ENCODE data around the gene PROSER3.
A peak's percentile ranks its signal among the peaks of the same experiment; 100 is the strongest.

PROSER3 gene

DNA sequence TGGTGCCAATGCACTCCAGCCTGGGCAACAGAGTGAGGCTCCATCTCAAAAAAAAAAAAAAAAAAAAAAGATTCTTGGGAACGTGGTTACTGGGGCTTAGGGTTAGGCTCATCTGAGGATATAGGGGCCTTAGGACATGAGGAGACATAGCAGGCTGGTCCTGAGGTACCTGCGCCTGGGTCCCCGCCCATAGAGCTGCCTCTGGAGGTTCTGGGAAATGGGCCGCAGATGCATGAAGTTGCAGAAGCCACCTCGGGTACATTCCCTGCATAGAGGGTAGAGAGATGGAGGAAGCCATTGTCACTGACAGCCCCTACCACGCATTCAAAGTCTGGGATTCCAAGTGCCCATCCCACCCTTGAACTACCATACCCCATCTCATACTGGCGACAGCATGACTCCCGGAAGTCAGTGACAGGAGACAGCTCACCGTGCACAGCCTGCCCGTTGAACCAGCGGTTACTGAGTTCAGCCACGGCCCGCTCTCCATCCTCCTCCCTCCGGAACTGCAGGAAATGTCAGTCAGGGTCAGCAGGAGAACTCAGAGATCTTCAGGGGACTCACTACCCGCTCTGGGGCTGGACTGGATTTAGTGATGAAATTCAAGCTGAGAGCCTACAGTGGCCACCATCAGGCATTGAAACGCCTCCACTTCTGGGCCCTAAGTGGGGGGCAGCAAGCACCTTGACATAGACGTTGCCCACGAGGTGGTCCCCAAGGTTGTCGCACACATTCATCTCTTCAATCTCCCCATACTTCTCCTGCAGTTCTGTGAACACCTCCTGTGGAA lies 14.1 kb upstream of the PROSER3 start:
- TF ChIP-seq, protein P1, sequence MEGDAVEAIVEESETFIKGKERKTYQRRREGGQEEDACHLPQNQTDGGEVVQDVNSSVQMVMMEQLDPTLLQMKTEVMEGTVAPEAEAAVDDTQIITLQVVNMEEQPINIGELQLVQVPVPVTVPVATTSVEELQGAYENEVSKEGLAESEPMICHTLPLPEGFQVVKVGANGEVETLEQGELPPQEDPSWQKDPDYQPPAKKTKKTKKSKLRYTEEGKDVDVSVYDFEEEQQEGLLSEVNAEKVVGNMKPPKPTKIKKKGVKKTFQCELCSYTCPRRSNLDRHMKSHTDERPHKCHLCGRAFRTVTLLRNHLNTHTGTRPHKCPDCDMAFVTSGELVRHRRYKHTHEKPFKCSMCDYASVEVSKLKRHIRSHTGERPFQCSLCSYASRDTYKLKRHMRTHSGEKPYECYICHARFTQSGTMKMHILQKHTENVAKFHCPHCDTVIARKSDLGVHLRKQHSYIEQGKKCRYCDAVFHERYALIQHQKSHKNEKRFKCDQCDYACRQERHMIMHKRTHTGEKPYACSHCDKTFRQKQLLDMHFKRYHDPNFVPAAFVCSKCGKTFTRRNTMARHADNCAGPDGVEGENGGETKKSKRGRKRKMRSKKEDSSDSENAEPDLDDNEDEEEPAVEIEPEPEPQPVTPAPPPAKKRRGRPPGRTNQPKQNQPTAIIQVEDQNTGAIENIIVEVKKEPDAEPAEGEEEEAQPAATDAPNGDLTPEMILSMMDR (IDR thresholded peaks at IDR 0.05; ENCODE audit: insufficient read depth, low read length), result no peak
- TF ChIP-seq POLR2AphosphoS5 (IDR thresholded peaks at IDR 0.05; ENCODE audit: low read depth) (no peak), SPI1 (IDR thresholded peaks at IDR 0.05; ENCODE audit: borderline replicate concordance, low read depth) (no peak), GABPA (IDR thresholded peaks at IDR 0.05; ENCODE audit: low read depth) (no peak)
- TF ChIP-seq, protein P2, sequence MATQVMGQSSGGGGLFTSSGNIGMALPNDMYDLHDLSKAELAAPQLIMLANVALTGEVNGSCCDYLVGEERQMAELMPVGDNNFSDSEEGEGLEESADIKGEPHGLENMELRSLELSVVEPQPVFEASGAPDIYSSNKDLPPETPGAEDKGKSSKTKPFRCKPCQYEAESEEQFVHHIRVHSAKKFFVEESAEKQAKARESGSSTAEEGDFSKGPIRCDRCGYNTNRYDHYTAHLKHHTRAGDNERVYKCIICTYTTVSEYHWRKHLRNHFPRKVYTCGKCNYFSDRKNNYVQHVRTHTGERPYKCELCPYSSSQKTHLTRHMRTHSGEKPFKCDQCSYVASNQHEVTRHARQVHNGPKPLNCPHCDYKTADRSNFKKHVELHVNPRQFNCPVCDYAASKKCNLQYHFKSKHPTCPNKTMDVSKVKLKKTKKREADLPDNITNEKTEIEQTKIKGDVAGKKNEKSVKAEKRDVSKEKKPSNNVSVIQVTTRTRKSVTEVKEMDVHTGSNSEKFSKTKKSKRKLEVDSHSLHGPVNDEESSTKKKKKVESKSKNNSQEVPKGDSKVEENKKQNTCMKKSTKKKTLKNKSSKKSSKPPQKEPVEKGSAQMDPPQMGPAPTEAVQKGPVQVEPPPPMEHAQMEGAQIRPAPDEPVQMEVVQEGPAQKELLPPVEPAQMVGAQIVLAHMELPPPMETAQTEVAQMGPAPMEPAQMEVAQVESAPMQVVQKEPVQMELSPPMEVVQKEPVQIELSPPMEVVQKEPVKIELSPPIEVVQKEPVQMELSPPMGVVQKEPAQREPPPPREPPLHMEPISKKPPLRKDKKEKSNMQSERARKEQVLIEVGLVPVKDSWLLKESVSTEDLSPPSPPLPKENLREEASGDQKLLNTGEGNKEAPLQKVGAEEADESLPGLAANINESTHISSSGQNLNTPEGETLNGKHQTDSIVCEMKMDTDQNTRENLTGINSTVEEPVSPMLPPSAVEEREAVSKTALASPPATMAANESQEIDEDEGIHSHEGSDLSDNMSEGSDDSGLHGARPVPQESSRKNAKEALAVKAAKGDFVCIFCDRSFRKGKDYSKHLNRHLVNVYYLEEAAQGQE (IDR thresholded peaks at IDR 0.05; ENCODE audit: insufficient replicate concordance, low read depth), result no peak
- no peak overlapping the region; the same call in 1 of the 2 replicates for H3K27ac ChIP-seq (replicated peaks)
- DNase-seq (ENCODE audit: low read depth in 1 of 2, low spot score in 1 of 2), result no peak
- no peak overlapping the region; the same call in 1 of the 2 replicates for H3K4me3 ChIP-seq (replicated peaks; ENCODE audit: insufficient read depth, low read length)
- H3K27me3 ChIP-seq (ENCODE audit: insufficient read depth, poor library complexity, severe bottlenecking), result no peaks in the 10 kb centered on the region

DNA sequence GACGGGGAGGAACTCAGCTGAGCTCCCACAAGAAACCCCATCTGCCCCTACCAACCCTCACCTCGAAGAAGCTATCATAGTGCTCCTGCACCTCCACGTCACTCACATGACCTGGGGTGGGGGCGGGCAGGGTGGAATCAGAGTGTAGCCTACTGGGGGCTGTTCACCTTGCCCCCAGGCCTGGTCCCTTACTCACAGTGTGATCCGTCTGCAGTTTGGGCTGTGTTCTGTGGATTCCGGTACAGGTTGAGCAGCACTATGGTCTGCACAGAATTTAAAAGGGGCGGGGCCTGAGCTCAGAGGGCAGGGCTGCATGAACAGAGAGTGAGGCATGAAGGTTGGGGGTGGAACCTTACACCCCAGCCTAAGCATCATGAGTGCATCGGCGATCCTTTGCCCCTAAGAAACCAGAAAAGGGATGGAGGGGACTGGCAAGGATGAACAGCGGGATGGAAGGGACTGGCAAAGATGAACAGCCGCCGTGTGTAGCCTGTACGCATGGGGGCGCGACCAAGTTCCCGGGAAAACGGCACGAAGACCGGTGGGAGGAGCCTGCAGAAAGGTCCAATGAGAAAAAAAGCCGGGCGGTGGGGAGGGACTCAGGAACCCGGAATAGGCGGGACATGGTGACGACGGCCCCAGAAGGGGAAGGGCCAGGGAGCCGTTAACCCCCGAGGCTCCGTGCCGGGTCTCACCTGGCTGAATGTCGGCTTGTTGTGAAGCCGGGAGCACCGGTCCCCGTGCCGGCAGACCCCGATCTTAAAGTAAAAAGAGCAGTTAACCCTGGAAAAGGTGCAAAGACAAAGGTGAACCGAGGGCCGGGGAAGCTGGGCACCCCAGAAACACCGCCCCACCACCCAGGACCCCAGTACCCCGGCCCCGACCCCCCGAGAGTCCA lies 13.3 kb upstream of the PROSER3 start:
- Histone ChIP-seq H3K27me3 (ENCODE audit: insufficient read depth, poor library complexity, severe bottlenecking) (no peaks in the 10 kb centered on the region), H3K4me3 (replicated peaks; ENCODE audit: insufficient read depth, low read length) (peak overlapping the region; percentile 55), H3K27ac (replicated peaks) (peak overlapping the region; percentile 98)
- TF ChIP-seq, protein P1 (IDR thresholded peaks at IDR 0.05; ENCODE audit: insufficient read depth, low read length), result no peak
- TF ChIP-seq SPI1 (IDR thresholded peaks at IDR 0.05; ENCODE audit: borderline replicate concordance, low read depth) (peak; percentile 47; the same call in 1 of the 2 replicates), GABPA (IDR thresholded peaks at IDR 0.05; ENCODE audit: low read depth) (no peak), POLR2AphosphoS5 (IDR thresholded peaks at IDR 0.05; ENCODE audit: low read depth) (peak; percentile 53; the same call in 1 of the 2 replicates)
- TF ChIP-seq, protein P2 (IDR thresholded peaks at IDR 0.05; ENCODE audit: insufficient replicate concordance, low read depth), result peak; percentile 27
- peak; percentile 90 to 98 for DNase-seq (ENCODE audit: low read depth in 1 of 2, low spot score in 1 of 2)

DNA sequence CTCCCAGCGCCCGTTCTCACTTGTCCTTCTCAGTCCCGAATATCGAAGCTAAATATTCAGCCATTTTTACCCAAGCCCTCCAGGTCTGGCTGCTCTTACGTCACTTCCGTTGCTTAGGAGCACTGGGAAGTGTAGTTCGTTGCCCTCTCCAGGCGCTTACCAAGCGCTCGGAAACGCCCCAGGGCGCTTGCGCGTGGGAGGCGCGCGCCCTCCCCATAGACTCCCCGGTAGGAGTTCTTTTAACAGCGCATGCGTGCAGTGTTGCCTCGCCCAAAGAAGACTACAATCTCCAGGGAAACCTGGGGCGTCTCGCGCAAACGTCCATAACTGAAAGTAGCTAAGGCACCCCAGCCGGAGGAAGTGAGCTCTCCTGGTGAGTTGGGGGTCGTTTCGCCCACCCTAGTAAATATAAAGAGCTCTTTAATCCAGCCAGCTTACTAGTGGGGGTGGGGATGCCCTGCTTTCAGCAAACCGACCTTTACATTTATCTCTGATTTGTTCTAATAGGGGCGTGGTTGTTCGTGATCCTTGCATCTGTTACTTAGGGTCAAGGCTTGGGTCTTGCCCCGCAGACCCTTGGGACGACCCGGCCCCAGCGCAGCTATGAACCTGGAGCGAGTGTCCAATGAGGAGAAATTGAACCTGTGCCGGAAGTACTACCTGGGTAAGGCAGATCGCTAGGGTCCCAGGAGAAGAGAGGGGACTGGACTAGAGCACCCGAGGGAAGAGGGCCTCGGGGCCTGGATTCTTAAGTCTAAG lies 12.5 kb upstream of the PROSER3 start, which contains the start of the genes PSENEN and U2AF1L4:
Gene PSENEN (plus strand): TSS at position 324 of the 759 bp plus-strand sequence. CDS start 280 bp downstream, at position 604.
Gene U2AF1L4 (minus strand): TSS at position 91 of the 759 bp plus-strand sequence. CDS start 27 bp downstream, at position 64.
- no peaks in the 10 kb centered on the region for H3K27me3 ChIP-seq (ENCODE audit: insufficient read depth, poor library complexity, severe bottlenecking)
- H3K27ac ChIP-seq (replicated peaks), result peak within 1 kb of the TSS; percentile 98
- TF ChIP-seq, protein P2 (IDR thresholded peaks at IDR 0.05; ENCODE audit: insufficient replicate concordance, low read depth), result no peak
- TF ChIP-seq POLR2AphosphoS5 (IDR thresholded peaks at IDR 0.05; ENCODE audit: low read depth) (no peak), SPI1 (IDR thresholded peaks at IDR 0.05; ENCODE audit: borderline replicate concordance, low read depth) (peak; percentile 36; the same call in 1 of the 2 replicates), GABPA (IDR thresholded peaks at IDR 0.05; ENCODE audit: low read depth) (peak; percentile 88)
- TF ChIP-seq, protein P1 (IDR thresholded peaks at IDR 0.05; ENCODE audit: insufficient read depth, low read length), result no peak
- peak within 1 kb of the TSS; percentile 79 for H3K4me3 ChIP-seq (replicated peaks; ENCODE audit: insufficient read depth, low read length)
- DNase-seq (ENCODE audit: low read depth in 1 of 2, low spot score in 1 of 2), result peak; percentile 98 to 99
